ENCODE measurements around the gene ATF7. TPM values are rescaled to one million over a fixed set of nuclear protein-coding genes. Genes with fewer than 3 reads are reported as not detected.

ATF7 gene
- total RNA-seq, 1 experiment from 2014 or later: 44.3 TPM

DNA sequence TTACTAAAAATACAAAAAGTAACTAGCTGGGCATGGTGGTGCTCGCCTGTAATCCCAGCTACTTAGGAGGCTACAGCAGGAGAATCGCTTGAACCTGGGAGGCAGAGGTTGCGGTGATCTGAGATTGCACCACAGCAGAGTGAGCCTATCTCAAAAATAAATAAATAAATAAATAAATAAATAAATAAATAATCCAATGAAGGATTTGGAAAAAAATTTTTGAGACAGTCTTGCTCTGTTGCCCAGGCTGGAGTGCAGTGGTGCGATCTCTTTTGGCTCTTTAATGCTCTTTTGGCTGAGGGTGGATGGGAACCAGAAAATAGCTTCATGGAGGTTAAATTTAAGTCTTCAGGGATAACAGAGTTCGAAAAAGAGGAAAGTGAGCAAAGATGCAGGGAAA lies 38.0 kb upstream of the ATF7 start:
- Histone ChIP-seq H3K27me3 (replicated peaks; ENCODE audit: insufficient read depth, low read depth, low read length, poor library complexity) (no peaks in the 10 kb centered on the region), H3K36me3 (ENCODE audit: insufficient read depth, low read length, poor library complexity, severe bottlenecking) (peaks cover 62% of the 10 kb centered on the region), H3K4me3 (ENCODE audit: low read depth, low read length, poor library complexity, severe bottlenecking) (no peak overlapping the region), H3K4me1 (ENCODE audit: insufficient read depth, low read length, poor library complexity, severe bottlenecking) (no peaks in the 10 kb centered on the region), H3K27ac (ENCODE audit: low read depth, low read length, poor library complexity, severe bottlenecking) (no peak overlapping the region), H3K9me3 (ENCODE audit: low read depth, low read length, poor library complexity, severe bottlenecking) (no peaks in the 10 kb centered on the region)
- intact Hi-C loops (cut with micrococcal nuclease; ENCODE audit: unreplicated experiment): no loop called here
- POLR2A ChIA-PET (ENCODE audit: low non-redundant PET): interaction anchor here (0.5 kb wide), 1 partner anchor 13 kb away, joined by 3 read pairs; no protein-coding TSS in a partner anchor
- CTCF ChIA-PET: no interaction called here
- no TSS peak for BruUV-seq (replicated peaks)
- DNase-seq (ENCODE audit: low spot score): no peak
- TF ChIP-seq EZH2 (IDR thresholded peaks at IDR 0.05; ENCODE audit: borderline replicate concordance, low read depth, low read length, poor library complexity, severe bottlenecking): no peak
- no peak for TF ChIP-seq CTCF (conservative IDR thresholded peaks at IDR 0.05; ENCODE audit: low read depth, low read length)

DNA sequence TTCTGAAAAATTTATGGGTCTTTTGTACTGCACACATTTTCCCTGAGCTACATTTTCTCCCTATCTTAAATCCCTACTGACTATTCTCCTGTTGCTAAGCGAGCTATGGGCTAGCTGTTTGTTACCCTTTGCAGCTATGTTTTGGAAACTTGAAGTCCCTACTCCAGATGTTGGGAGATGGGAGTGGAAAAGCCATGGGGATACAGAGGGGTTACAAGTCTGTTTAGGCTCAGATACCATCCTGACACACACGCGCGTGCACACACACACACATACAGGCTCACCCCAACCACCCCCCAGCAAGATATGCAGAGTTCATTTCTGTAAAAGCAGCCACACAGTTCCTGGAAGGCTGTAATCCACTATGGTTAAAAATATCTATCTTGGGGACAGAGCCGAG lies 33.9 kb upstream of the ATF7 start:
- TF ChIP-seq CTCF (conservative IDR thresholded peaks at IDR 0.05; ENCODE audit: low read depth, low read length) (no peak), EZH2 (IDR thresholded peaks at IDR 0.05; ENCODE audit: borderline replicate concordance, low read depth, low read length, poor library complexity, severe bottlenecking) (no peak)
- H3K4me3 ChIP-seq (ENCODE audit: low read depth, low read length, poor library complexity, severe bottlenecking): no peak overlapping the region
- no peaks in the 10 kb centered on the region for H3K27me3 ChIP-seq (replicated peaks; ENCODE audit: insufficient read depth, low read depth, low read length, poor library complexity)
- DNase-seq (ENCODE audit: low spot score): no peak
- peaks cover 29% of the 10 kb centered on the region for H3K36me3 ChIP-seq (ENCODE audit: insufficient read depth, low read length, poor library complexity, severe bottlenecking)
- ChIA-PET CTCF (no interaction called here), POLR2A (ENCODE audit: low non-redundant PET) (no interaction called here)
- BruUV-seq (replicated peaks): no TSS peak
- H3K4me1 ChIP-seq (ENCODE audit: insufficient read depth, low read length, poor library complexity, severe bottlenecking): no peaks in the 10 kb centered on the region
- no peaks in the 10 kb centered on the region for H3K9me3 ChIP-seq (ENCODE audit: low read depth, low read length, poor library complexity, severe bottlenecking)
- intact Hi-C loops (cut with micrococcal nuclease; ENCODE audit: unreplicated experiment): no loop called here
- peak overlapping the region; percentile 23 for H3K27ac ChIP-seq (ENCODE audit: low read depth, low read length, poor library complexity, severe bottlenecking)

GRCh38 chr12:53659571-53659981 lies 33.4 kb upstream of the ATF7 start:
- peak overlapping the region; percentile 23 for H3K27ac ChIP-seq (ENCODE audit: low read depth, low read length, poor library complexity, severe bottlenecking)
- intact Hi-C loops (cut with micrococcal nuclease; ENCODE audit: unreplicated experiment): no loop called here
- H3K36me3 ChIP-seq (ENCODE audit: insufficient read depth, low read length, poor library complexity, severe bottlenecking): peaks cover 25% of the 10 kb centered on the region
- TSS peak; percentile 22 for BruUV-seq (replicated peaks)
- ChIA-PET CTCF (no interaction called here), POLR2A (ENCODE audit: low non-redundant PET) (no interaction called here)
- no peaks in the 10 kb centered on the region for H3K27me3 ChIP-seq (replicated peaks; ENCODE audit: insufficient read depth, low read depth, low read length, poor library complexity)
- DNase-seq (ENCODE audit: low spot score): no peak
- no peaks in the 10 kb centered on the region for H3K4me1 ChIP-seq (ENCODE audit: insufficient read depth, low read length, poor library complexity, severe bottlenecking)
- H3K9me3 ChIP-seq (ENCODE audit: low read depth, low read length, poor library complexity, severe bottlenecking): no peaks in the 10 kb centered on the region
- H3K4me3 ChIP-seq (ENCODE audit: low read depth, low read length, poor library complexity, severe bottlenecking): no peak overlapping the region
- TF ChIP-seq CTCF (conservative IDR thresholded peaks at IDR 0.05; ENCODE audit: low read depth, low read length) (no peak), EZH2 (IDR thresholded peaks at IDR 0.05; ENCODE audit: borderline replicate concordance, low read depth, low read length, poor library complexity, severe bottlenecking) (no peak)
